ENCODE measurements around the gene LRP1B.
"Not testable (repeated sequence)": the region's sequence is repeated elsewhere in the genome, so short reads cannot be mapped to it uniquely, and the experiment has no call there.

Gene LRP1B

DNA sequence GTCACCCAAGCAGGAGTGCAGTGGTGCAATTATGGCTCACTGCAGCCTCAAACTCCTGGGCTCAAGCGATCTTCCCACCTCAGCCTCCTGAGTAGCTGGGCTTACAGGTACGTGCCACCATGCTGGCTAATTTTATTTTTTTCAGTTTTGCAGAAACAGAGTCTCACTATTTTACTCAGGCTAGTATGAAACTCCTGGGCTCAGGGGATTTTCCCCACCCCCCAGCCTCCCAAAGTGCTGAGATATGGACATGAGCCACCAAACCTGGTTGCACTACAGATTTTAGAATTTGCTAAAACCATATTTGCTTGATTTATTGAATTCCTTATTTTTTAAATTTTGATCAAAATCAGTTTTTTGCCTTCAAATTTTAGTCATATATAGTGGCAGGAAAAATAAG, 1553.4 kb downstream of the LRP1B start:
- no peak for DNase-seq (ENCODE audit: low read depth in 2 of 2)

DNA sequence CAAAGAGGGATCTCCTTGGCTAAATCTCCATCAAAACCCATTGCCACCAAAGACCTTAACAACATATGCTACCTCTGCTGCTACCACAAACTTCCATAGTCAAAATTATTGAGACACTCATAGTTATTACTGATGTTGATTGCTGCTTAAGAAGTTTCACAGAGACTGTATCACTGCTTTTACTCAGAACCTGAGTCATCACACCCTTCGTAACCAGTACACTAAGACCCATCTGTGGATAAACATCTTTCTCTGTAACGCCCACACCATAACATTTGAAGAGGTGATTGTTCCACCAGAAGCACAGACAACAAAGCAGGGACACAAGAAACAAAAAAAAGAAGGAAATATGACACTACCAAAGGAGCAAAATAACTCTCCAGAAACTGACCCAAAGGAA, 1563.1 kb downstream of the LRP1B start:
- DNase-seq (ENCODE audit: low read depth in 2 of 2), result no peak

DNA sequence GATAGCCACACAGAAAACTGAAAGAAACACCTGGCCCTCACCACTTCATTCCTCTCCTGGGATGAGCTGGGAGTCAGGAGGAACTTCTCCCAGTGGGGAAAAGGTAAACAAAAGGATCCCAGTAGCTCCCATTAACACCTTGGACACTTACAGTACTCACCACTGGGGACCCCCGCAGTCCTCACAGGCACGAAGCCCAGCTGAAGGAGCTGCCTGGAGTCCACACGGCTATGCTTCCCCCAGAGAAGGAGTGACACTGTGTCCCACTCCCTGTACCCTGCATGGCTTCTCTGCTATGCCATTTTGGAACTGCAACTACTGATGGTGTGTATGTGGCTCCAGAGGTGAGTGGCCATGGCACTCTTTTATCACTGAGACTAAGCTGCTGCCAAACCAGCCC, 1565.1 kb downstream of the LRP1B start:
- DNase-seq (ENCODE audit: low read depth in 2 of 2), result no peak

DNA sequence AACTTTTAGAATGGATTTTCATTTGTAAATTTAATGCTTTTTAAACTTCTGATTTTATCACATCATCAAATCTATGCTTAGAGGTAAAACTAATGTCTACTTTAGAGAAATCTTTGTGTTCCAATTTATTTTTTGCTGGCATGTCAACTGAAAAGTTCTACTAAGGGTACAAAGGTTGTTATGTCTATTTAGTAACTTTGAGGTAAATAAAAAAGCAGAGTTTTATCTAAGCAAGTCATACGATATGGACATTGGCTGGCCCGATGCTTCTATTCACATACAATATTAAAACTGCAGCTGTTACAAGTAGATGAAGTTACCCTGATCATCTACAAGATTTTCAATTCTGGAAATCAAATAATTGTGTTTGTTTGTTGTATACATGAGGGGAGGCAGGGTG, 1575.1 kb downstream of the LRP1B start:
- no peak for DNase-seq (ENCODE audit: low read depth in 2 of 2)

DNA sequence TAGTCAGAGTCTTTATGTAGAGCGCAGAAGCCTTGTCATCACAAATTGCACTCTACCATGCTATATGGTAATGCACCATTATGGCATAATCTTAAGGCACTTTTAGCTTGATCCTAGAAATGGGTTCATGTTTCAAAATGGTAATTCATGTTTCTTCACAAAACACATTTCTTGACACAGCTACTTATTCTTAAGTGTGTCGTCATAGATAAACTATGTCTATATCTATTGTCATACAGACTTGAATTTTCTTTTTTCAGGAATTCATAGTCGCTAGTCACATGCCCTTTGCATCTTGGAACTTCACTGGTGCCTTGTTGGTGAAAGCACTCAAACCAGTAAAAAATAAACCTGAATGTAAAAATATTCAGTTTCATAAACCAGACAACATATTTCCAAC, 1578.2 kb downstream of the LRP1B start:
- no peak for DNase-seq (ENCODE audit: low read depth in 2 of 2)

- no peak for DNase-seq (ENCODE audit: low read depth in 2 of 2)
Measured at GRCh38 chr2:140551287-140551686, 1579.5 kb downstream of the LRP1B start.

DNA sequence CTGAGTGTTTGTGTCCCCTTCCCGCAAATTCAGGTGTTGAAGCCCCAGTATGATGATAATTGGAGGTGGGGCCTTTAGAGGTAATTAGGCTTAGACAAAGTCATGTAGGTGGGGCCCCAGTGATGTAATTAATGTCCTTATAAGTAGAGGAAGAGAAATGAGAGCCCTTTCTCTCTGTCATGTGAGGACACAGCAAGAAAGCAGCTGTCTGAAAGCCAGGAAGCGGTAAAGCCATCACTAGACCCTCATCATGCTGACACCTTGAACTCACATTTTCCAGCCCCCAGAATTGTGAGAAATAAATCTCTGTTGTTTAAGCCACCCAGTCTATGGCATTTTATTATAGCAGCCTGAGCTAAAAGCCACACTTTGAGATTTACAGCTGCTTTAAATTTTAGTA, 1580.0 kb downstream of the LRP1B start:
- DNase-seq (ENCODE audit: low read depth in 2 of 2), result no peak

DNA sequence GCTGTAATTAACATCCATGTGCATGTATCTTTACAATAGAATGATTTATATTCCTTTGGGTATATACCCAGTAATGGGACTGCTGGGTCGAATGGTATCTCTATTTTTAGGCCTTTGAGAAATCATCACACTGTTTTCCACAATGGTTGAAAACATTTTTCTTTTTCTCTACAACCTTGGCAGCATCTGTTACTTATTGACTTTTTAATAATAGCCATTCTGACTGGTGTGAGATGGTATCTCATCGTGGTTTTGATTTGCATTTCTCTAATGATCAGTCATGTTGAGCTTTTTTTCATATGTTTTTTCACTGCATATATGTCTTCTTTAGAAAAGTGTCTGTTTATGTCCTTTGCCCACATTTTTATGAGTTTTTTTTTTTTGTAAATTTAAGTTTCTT, 1586.0 kb downstream of the LRP1B start:
- DNase-seq (ENCODE audit: low read depth in 2 of 2), result not testable (repeated sequence)

- DNase-seq (ENCODE audit: low read depth in 2 of 2), result no peak
Measured at GRCh38 chr2:140542627-140543026, 1588.2 kb downstream of the LRP1B start.

DNA sequence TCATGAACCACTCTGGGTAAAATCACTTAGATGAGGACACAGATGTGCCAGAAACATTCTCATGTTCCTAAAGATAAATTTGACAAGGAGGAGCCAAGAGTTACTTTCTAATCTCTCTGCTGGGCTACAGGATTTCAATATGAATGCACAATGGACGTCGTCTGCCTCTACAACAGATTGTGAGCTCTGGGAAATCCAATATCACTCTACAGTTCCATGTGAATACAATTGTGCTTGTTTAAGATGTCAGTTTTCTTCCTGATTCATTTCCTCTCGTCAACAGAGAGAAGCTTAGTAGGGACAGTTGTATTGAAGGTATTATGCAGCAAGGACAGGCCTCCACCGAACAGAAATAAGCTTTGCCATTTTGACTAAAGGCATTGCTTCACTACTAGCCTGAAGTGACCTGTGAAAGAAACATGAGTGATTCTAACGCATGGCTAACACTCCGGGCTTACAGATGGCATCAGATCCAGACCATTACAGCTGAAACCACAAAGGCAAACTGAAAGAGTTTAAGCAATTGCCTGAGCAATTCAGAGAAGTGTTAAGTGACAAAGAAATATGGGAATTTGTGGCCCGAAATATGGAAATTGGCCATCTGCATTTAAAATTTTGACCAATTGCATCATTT, 1591.5 kb downstream of the LRP1B start:
- DNase-seq (ENCODE audit: low read depth in 2 of 2), result no peak

DNA sequence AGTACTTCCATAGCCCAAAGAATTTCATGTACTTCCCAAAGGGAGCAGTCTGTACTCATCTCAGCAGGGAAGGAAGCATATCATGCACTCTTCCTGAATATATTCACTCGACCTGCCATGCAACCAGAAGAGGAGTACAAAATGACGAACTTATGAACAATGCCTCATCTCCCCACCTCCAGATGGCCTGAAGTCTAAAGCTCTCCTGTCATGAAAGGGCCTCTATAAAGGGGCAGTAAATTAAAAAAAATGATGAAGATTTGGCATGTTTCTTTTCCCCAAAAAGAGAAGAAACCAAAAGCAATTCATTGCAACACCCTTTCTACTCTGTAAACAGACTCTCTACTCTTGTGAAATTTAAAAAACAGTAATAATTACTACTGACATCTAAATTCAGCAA, 1601.1 kb downstream of the LRP1B start:
- no peak for DNase-seq (ENCODE audit: low read depth in 2 of 2)

DNA sequence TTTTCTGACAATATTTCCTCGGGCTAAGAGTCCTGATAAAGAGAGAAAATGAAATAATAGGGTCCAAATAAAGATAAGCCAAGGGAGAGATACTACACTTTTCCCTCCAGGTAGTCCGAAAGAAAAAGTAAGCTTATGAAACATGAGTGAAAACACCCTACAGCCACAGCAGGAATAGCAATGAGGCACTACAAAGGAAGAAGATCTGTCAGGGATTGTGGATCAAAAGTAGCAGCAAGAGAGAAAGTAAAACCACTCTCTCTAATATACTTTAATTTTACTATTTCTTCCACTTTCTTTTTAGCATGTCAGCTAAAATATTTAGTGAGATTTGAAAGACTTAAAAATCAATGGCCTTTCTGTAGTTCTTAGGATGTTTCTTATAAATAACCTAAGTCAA, 1601.8 kb downstream of the LRP1B start:
- no peak for DNase-seq (ENCODE audit: low read depth in 2 of 2)

DNA sequence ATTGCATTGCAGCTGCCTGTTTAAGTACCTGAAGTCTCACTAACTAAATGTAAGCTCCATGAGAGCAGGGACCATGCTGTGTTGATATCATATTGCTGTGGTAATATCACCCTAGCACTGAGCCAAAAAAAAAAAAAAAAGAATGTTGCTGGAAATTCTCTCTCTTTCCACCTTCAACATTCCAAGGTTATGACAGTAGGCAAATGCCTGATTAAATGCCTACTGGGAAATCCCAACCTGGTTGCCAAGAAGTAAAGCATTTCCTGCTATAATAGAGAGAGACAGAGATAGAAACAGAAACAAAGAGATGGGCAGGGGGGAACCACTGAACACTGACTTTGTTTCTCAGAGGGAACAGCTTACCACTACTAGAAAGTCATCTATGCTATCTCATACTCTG, 1604.2 kb downstream of the LRP1B start:
- peak; percentile 11 to 16 for DNase-seq (ENCODE audit: low read depth in 2 of 2)

- DNase-seq (ENCODE audit: low read depth in 2 of 2), result no peak
Measured at GRCh38 chr2:140512106-140512505, 1618.7 kb downstream of the LRP1B start.

DNA sequence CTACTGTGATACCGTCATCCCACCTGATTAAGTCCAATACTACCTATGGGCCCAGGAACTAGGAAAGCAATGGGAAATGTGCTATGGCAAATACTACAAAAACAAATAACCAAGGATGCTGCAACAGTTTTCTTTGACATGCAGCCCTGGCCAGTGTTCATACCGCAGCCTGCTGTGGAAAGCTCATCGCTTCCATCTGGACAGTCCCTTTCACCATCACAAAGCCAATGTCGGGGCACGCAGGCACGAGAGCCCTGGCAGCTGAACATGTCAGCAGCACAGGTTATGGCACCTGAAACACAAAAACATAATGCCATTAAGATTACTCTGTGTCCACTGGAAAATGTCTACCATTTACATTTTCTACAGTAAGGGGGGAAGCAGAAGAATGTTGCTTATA, 1621.1 kb downstream of the LRP1B start:
- DNase-seq (ENCODE audit: low read depth in 2 of 2), result no peak

DNA sequence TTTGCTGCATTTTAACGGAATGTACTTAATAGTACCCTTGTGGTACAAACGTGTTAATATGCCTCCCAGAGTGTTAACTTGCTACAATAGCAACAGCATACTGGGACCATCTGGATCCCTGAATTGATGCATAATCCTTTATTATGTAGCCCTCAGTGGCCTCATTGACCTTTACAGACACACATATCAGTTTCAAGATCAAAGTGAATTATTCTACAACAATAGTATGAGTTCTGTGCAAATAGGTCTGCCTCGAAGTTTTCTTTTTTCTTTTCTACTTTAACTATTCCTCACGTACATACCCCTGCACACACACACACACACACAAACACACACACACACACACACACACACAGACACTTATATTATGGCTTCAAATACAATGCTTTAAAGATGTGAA, 1622.1 kb downstream of the LRP1B start:
- no peak for DNase-seq (ENCODE audit: low read depth in 2 of 2)

- DNase-seq (ENCODE audit: low read depth in 2 of 2), result peak; percentile 50
Measured at GRCh38 chr2:140506606-140507005, 1624.2 kb downstream of the LRP1B start.

- peak in 1 of 2 experiments; percentile 8 for DNase-seq (ENCODE audit: low read depth in 2 of 2)
Measured at GRCh38 chr2:140504601-140505000, 1626.2 kb downstream of the LRP1B start.

- peak; percentile 90 to 91 for DNase-seq (ENCODE audit: low read depth in 2 of 2)
Measured at GRCh38 chr2:140502951-140503630, 1627.7 kb downstream of the LRP1B start.

DNA sequence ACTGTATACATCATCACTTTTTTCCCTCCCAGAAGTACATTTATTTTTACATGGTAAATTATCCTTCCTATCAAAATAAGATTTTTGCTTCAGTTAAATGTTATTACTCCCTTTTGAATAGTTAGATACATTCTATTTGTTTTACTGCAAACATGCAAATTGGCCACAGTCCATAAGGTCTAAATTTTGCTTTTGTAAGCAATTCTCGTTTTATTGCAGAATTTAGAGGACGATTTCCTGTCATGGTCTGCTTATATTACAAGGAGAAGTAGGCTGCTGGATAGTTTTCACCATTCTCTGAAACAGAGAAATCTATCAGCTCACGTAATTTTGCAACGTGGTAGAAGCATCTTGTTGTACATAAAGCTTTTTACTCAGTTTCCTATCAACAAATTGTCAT, 1632.5 kb downstream of the LRP1B start:
- no peak for DNase-seq (ENCODE audit: low read depth in 2 of 2)

DNA sequence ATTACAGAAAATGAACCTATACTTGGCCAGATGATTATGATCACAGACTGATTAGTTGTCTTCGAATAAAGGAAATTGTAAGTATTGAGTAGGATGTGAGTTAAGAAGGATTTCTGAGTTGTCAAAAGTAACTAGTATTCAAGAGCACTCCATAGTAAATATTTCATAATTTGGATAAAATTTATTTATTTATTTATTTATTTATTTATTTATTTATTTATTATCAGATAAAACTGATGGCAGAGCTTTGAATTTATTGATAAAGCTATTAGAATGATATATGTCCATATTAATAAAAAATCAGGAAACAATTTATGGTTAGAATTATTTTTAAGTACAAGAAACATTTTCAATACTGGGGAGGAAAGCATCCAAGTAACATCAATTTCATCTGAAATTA, 1634.1 kb downstream of the LRP1B start:
- DNase-seq (ENCODE audit: low read depth in 2 of 2), result no peak

GRCh38 chr2:140491876-140492275, 1638.9 kb downstream of the LRP1B start:
- no peak for DNase-seq (ENCODE audit: low read depth in 2 of 2)

- no peak for DNase-seq (ENCODE audit: low read depth in 2 of 2)
Measured at GRCh38 chr2:140489193-140489592, 1641.6 kb downstream of the LRP1B start.

GRCh38 chr2:140481136-140481535, 1649.7 kb downstream of the LRP1B start:
- DNase-seq (ENCODE audit: low read depth in 2 of 2), result no peak

All from fibroblast of skin of left quadriceps (primary cell).